Calu3 (cell line): ENCODE data around the gene CTDSPL2. TPM values are rescaled to one million over a fixed set of nuclear protein-coding genes. Genes with fewer than 3 reads are reported as not detected.

Source experiments
- BruUV-seq: library from RNA; stranded (reverse); fragments of 400-500 nt; replicated peaks from 2 replicates; lab custom pipeline; 2021; lab: Mats Ljungman, UMichigan
- CTCF ChIA-PET: fragments of 300-600 bp; sonication (Branson Sonifier 250); formaldehyde crosslinking; loops from one replicate; lab custom pipeline; 2022; ENCODE audit warnings: antibody characterized with exemption; lab: Charles Lee
- DNase-seq: peaks from one replicate; pipeline ENCODE4 v3.0.0; 2022
- H3K27ac Mint-ChIP-seq: one replicate; pipeline ENCODE4 v1.8.0; 2022; ENCODE audit warnings: mixed read lengths; ENCODE audit not compliant: unreplicated experiment
- H3K27me3 Mint-ChIP-seq: one replicate; pipeline ENCODE4 v1.8.0; 2022; ENCODE audit warnings: mixed read lengths; ENCODE audit not compliant: unreplicated experiment
- H3K36me3 Mint-ChIP-seq: one replicate; pipeline ENCODE4 v1.8.0; 2022; ENCODE audit warnings: mild to moderate bottlenecking, moderate library complexity, mixed read lengths; ENCODE audit not compliant: insufficient read depth, unreplicated experiment
- H3K4me1 Mint-ChIP-seq: one replicate; pipeline ENCODE4 v1.8.0; 2022; ENCODE audit warnings: mild to moderate bottlenecking, low read depth, mixed read lengths; ENCODE audit not compliant: unreplicated experiment
- H3K4me3 Mint-ChIP-seq: one replicate; pipeline ENCODE4 v1.8.0; 2022; ENCODE audit warnings: mild to moderate bottlenecking, low read depth, moderate library complexity, mixed read lengths; ENCODE audit not compliant: unreplicated experiment
- H3K9me3 Mint-ChIP-seq: one replicate; pipeline ENCODE4 v1.8.0; 2022; ENCODE audit warnings: low read depth, mixed read lengths; ENCODE audit not compliant: unreplicated experiment
- CTCF ChIP-seq: fragments of 200-600 bp; IDR thresholded peaks from one replicate; pipeline ENCODE4 v1.8.0; 2022; ENCODE audit warnings: antibody characterized with exemption; ENCODE audit not compliant: unreplicated experiment
- intact Hi-C: fragments of 100-400 bp; cut with micrococcal nuclease; formaldehyde crosslinking; loops from one replicate; pipeline ENCODE4 v1.10.0; 2022; ENCODE audit not compliant: unreplicated experiment
- total RNA-seq: library from RNA; stranded (reverse); gene quantifications from 2 replicates; pipeline ENCODE4 v1.2.3, GENCODE V29; 2022

Gene CTDSPL2
- total RNA-seq, 1 experiment from 2014 or later: 38.0 TPM

GRCh38 chr15:44570361-44570760, 142.9 kb downstream of the CTDSPL2 start:
- no peak for DNase-seq
- CTCF ChIA-PET: no interaction called here
- Mint-ChIP-seq H3K4me1 (no peaks in the 10 kb centered on the region), H3K27me3 (no peaks in the 10 kb centered on the region), H3K27ac (no peak overlapping the region), H3K36me3 (peaks cover 23% of the 10 kb centered on the region), H3K9me3 (no peaks in the 10 kb centered on the region), H3K4me3 (no peak overlapping the region)
- no peak for TF ChIP-seq CTCF
- intact Hi-C loops: no loop called here
- no TSS peak for BruUV-seq

GRCh38 chr15:44573386-44573785, 146.0 kb downstream of the CTDSPL2 start:
- BruUV-seq: no TSS peak

GRCh38 chr15:44574734-44575133, 147.3 kb downstream of the CTDSPL2 start:
- BruUV-seq: no TSS peak
- no peaks in the 10 kb centered on the region for H3K4me1 Mint-ChIP-seq
- H3K27me3 Mint-ChIP-seq: no peaks in the 10 kb centered on the region
- CTCF ChIA-PET: no interaction called here
- DNase-seq: no peak
- intact Hi-C loops: no loop called here
- no peak overlapping the region for H3K4me3 Mint-ChIP-seq
- H3K9me3 Mint-ChIP-seq: no peaks in the 10 kb centered on the region
- no peak for TF ChIP-seq CTCF
- peaks cover 5% of the 10 kb centered on the region for H3K36me3 Mint-ChIP-seq
- H3K27ac Mint-ChIP-seq: no peak overlapping the region

More at GRCh38 chr15:44573386-44573785, 146.0 kb downstream of the CTDSPL2 start:
- Mint-ChIP-seq H3K4me1 (no peaks in the 10 kb centered on the region), H3K9me3 (no peaks in the 10 kb centered on the region), H3K36me3 (peaks cover 15% of the 10 kb centered on the region), H3K4me3 (no peak overlapping the region), H3K27ac (no peak overlapping the region), H3K27me3 (no peaks in the 10 kb centered on the region)
- intact Hi-C loops: no loop called here
- DNase-seq: no peak
- CTCF ChIA-PET: no interaction called here
- TF ChIP-seq CTCF: no peak

Other genes starting within 250 kb of the CTDSPL2 start
- gene FRMD5, start 232.4 kb upstream of the CTDSPL2 start, total RNA-seq: 7.0 and 10.9 TPM in 2 replicates
- gene GOLM2, start 138.9 kb upstream of the CTDSPL2 start, total RNA-seq: 62.9 and 68.2 TPM in 2 replicates
- gene EIF3J, start 109.5 kb downstream of the CTDSPL2 start, total RNA-seq: 72.5 and 86.5 TPM in 2 replicates
- 36.2 and 36.6 TPM in 2 replicates for gene SPG11, start 236.0 kb downstream of the CTDSPL2 start, total RNA-seq